HG03521 (cell line): ENCODE results near the gene ELP4.
"Not testable (repeated sequence)": the region's sequence is repeated elsewhere in the genome, so short reads cannot be mapped to it uniquely, and the experiment has no call there.

ENCODE experiments used
- ATAC-seq: cut with Tn5 transposase; IDR thresholded peaks from one replicate; pipeline ENCODE4 v1.9.1; 2021; ENCODE audit warnings: mild to moderate bottlenecking, moderate library complexity; ENCODE audit not compliant: unreplicated experiment

Gene ELP4

DNA sequence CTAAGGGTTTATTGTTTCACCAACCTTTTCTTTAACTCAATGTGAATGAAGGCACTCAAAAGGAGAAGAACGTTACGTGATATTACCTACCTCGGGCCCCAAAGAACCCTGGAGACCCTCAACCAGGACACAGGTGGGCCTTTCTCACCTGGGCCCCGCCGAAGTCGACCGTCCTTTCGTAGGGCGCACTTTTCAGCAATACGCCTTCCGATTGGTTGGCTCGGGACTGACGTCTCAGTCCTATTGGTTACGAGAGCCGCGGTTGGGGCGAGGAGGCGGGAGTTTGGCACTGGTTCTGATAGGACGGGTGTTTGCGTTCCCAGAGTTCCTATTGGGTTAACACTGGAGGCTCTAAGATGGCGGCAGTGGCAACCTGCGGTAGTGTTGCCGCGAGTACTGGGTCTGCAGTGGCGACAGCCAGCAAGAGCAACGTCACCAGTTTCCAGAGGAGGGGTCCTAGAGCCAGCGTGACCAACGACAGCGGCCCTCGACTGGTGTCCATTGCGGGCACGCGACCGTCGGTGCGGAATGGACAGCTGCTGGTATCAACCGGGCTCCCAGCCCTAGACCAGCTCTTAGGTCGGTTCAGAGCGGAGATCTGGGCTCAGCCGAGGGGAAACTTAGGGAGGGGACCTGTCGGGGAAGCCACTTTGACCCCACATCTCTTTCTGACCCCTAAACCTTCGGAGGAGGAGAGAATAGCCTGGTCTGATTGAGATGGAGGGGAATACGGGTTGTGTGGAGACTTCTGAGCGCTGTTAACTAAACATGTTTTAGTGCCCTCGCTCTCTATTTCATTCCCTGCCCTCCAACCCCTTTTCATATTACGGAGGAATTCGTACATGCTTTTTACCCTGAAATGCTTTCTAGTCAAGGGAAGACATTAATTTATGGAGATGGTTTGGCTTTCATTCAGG is at the start of gene ELP4, which contains the start of gene IMMP1L:
ELP4 (plus strand) TSS at position 339 of the 917 bp plus-strand sequence; CDS start at position 357, 18 bp downstream.
IMMP1L (minus strand) TSS at position 194 of the 917 bp plus-strand sequence. CDS start 46,346 bp downstream, outside the sequence.
- peak; percentile 100 for ATAC-seq

DNA sequence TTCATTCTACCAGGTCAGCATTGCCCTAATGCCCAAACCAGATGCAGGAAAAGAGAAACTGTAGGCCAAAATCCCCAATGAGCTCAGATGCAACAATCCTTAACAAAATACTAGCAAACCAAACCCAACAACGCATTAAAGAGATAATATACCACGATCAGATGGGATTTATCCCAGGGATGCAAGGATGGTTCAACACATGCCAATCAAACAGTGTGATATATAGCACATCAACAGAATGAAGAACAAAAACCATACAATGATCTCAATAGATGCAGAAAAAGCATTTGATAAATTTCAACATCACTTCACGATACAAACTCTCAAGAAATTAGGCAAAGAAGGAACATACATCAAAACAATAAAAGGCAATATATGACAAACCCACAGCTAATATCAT is 45.1 kb upstream of the ELP4 start:
- ATAC-seq, result no peak

GRCh38 chr11:31474083-31474482 is 35.5 kb upstream of the ELP4 start:
- ATAC-seq, result no peak

GRCh38 chr11:31477528-31478222 is 31.9 kb upstream of the ELP4 start:
- ATAC-seq, result no peak

GRCh38 chr11:31478223-31478590 is 31.4 kb upstream of the ELP4 start:
- no peak for ATAC-seq

- ATAC-seq, result no peak
Observed at GRCh38 chr11:31479066-31479465, 30.5 kb upstream of the ELP4 start.

DNA sequence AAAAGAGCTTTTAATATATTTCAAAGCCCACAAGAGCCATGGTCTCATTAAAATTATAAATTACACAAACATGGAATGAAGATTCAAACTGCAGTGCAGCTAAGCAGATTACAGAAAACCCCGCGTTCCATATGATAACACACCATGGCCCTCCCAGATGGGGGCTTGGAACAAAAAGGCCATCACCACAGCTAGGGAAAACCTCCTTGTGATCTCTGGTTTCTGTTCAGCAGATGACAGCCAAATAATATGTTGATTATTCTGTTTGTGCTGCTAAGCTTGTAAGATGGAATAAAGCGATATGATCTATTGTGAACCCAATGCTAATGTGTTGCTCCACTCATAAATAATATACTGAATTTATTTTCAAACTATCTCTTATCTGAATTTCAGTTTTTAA is 28.6 kb upstream of the ELP4 start:
- ATAC-seq, result no peak

- no peak for ATAC-seq
Observed at GRCh38 chr11:31484497-31484896, 25.1 kb upstream of the ELP4 start.

GRCh38 chr11:31487848-31488247 is 21.7 kb upstream of the ELP4 start:
- ATAC-seq, result no peak

GRCh38 chr11:31492320-31492913 is 17.1 kb upstream of the ELP4 start:
- no peak for ATAC-seq

- ATAC-seq, result no peak
Observed at GRCh38 chr11:31493235-31493634, 16.3 kb upstream of the ELP4 start.

- ATAC-seq, result not testable (repeated sequence)
Observed at GRCh38 chr11:31493762-31494161, 15.8 kb upstream of the ELP4 start.

DNA sequence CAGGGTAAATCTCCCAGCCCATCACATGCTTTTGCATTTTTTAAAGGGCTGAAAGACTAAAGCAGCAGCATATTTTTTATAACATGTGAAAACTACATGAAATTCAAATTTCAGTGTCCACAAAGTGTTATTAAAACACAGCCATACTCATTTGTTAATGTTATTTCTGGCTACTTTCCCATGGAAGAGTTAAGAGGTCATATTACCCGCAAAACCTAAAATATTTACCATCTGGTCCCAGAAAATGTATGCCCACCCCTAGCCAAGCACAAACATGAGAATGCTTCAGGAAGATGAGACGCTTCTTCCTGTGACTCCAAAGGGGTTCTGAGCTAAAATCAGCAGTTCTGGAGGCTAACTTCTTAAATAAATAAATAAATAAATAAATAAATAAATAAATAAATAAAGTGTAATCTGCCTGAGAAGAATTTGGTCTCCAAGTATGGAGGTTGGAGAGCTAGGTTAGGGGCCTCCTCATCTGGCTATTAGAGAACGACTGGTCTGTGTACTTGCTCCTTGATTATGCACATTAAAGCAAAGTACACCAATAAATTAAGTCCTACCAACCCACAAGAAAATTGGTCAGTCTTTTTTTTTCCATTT is 9.9 kb upstream of the ELP4 start:
- no peak for ATAC-seq

GRCh38 chr11:31500560-31500959 is 9.0 kb upstream of the ELP4 start:
- no peak for ATAC-seq

GRCh38 chr11:31509051-31509428 is 527 bp upstream of the ELP4 start:
- no peak for ATAC-seq

- ATAC-seq, result no peak
Observed at GRCh38 chr11:31512117-31512516, 2.5 kb downstream of the ELP4 start.

DNA sequence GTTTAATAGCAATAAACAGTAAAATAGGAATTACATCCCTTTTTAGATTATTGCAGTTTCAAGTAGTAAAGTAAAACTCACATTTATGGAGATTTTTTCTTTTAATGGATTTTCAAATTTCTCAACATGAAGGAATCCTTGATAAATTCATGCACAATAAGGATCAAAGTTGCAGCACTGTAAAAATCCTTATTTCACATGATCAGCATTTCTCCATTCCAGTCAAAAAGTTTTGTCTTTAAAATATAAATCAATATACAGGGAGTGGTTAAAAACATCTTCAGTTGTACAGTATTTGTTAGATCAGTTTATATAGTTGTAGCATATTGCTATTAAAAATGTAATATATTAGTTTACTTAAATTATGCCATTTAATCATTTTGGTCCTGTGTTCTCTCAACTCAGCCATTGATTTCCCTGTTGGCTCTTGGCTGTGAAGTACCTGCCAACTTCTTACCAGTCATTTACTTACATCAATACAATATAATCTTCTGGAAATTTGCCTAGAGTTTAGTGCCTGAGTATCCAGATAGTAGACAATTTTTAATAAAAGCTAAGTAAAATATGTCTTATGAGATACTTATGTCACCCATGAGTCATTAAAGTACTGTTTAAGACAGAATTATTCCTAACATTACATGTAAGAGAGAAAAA is 12.1 kb downstream of the ELP4 start:
- no peak for ATAC-seq

DNA sequence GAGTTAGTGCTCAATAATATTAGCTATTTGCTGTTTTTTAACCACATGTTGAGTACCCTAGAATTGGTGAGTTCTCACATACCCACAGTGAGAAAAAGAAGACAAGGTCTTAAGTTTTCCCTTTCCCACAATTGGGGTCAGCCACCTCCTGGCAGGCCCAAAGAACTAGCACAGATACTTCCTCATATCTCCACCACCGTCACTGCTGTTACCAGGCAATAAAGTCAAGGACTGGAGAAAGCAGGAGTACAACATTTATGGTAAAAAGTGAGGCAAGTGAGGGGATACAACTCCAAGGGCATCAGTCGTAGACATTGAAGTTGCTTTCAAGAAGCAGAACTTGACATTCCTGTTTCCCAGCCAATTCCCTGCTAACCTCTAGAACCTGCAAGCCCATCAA is 19.6 kb downstream of the ELP4 start:
- no peak for ATAC-seq

DNA sequence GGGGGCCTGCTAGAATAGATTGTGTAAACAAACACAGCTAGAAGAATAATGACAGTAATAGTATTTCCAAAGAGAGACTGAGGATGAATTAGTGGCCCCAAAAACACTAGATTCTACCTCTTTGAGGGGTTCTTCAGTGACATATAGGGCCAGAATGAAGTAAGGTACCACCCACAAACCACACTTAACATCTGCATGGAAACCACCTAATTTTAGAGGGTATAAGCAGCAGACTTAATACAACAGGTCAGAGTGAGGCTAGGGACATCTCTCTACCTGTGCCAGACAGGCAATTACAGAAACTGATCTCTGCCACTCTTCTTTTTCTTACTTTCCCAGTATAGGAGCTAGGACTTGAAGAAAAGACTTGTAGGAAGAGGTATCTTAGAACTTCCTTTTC is 20.1 kb downstream of the ELP4 start:
- no peak for ATAC-seq

DNA sequence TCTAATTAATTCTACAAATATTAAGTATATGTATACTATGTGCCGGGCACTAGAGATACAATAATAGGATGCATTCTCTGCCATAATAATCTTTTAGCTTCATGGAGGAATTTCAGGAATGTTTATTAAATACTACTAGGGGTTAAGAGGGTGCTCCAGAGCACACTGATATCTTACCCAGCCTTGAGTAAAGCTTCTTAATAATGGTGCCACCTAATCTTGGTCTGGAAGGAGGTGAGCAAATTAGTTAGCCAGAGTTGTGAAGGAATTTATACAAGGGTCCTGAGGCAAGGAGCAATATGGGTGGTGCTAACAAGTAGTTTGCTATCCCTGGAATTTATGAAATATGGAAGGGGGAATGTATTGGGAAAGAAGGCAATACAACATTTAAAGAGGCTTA is 21.7 kb downstream of the ELP4 start:
- no peak for ATAC-seq

- no peak for ATAC-seq
Observed at GRCh38 chr11:31535479-31535878, 25.9 kb downstream of the ELP4 start.
